ENCODE data around the gene ZSWIM4.
"Not testable (repeated sequence)": the region's sequence is repeated elsewhere in the genome, so short reads cannot be mapped to it uniquely, and the experiment has no call there.

ZSWIM4 gene

DNA sequence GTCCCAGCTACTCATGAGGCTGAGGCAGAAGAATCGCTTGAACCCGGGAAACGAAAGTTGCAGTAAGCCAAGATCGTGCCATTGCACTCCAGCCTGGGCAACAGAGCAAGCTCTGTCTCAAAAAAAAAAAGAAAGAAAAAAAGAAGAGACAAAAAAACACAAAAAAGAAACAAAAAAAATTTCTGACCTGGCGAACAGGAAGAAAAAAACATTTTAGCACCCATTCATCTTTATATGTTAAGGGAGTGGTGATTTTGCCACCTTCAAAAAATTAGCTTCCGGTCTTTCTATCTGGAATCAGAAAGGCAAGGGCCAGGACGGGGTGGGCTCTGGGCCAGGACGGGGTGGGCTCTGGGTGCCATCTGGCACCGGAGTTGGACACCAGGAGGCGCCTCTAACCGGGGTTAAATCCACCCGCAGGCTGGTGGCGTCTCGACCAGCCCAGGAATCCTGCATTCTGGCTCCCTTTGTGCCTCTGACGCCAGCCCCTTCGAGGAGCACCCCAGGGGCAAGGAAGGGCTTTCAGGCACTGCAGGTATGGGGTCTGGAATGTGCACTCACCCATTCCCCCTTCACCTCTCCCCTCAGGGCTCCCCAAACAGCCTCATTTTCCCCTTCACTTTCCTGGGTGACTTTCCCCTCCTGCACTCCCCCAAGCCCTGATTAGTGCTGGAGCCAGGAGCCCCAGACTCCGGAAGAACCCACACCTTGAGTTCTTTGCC, 10.4 kb upstream of the ZSWIM4 start:
- ATAC-seq: peak; percentile 76
- peak; percentile 34; the same call in 1 of the 2 replicates for TF ChIP-seq TCF4 (CRISPR knock-in tag; IDR thresholded peaks at IDR 0.05; ENCODE audit: borderline replicate concordance)
- TF ChIP-seq RARB (CRISPR knock-in tag; IDR thresholded peaks at IDR 0.05): no peak

DNA sequence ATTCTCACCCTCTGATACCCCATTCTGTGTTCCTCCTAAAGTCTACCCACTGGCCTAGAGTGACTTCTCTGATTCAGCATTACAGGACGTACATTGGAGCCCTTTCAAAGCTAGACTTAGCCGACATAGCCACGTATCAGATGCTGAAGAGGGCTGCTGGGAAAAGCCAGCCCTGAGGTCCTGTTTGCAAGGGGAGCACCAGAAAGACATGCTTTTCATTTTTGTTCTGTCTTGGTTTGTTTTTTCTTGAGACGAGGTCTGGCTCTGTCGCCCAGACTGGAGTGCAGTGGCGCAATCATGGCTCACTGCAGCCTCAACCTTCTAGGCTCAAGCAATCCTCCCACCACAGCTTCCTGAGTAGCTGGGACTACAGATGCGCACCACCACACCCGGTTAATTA, 6.3 kb upstream of the ZSWIM4 start:
- ATAC-seq: no peak
- TF ChIP-seq ZNF70 (CRISPR knock-in tag; IDR thresholded peaks at IDR 0.05) (no peak), ZFP3 (CRISPR knock-in tag; IDR thresholded peaks at IDR 0.05) (no peak), ARNTL (CRISPR knock-in tag; IDR thresholded peaks at IDR 0.05; ENCODE audit: borderline replicate concordance, low read depth) (no peak), ZC3H10 (CRISPR knock-in tag; IDR thresholded peaks at IDR 0.05) (no peak)
- TF ChIP-seq, protein P1, sequence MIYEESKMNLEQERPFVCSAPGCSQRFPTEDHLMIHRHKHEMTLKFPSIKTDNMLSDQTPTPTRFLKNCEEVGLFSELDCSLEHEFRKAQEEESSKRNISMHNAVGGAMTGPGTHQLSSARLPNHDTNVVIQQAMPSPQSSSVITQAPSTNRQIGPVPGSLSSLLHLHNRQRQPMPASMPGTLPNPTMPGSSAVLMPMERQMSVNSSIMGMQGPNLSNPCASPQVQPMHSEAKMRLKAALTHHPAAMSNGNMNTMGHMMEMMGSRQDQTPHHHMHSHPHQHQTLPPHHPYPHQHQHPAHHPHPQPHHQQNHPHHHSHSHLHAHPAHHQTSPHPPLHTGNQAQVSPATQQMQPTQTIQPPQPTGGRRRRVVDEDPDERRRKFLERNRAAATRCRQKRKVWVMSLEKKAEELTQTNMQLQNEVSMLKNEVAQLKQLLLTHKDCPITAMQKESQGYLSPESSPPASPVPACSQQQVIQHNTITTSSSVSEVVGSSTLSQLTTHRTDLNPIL (CRISPR knock-in tag; IDR thresholded peaks at IDR 0.05; ENCODE audit: low read depth): no peak
- TF ChIP-seq, protein P2, sequence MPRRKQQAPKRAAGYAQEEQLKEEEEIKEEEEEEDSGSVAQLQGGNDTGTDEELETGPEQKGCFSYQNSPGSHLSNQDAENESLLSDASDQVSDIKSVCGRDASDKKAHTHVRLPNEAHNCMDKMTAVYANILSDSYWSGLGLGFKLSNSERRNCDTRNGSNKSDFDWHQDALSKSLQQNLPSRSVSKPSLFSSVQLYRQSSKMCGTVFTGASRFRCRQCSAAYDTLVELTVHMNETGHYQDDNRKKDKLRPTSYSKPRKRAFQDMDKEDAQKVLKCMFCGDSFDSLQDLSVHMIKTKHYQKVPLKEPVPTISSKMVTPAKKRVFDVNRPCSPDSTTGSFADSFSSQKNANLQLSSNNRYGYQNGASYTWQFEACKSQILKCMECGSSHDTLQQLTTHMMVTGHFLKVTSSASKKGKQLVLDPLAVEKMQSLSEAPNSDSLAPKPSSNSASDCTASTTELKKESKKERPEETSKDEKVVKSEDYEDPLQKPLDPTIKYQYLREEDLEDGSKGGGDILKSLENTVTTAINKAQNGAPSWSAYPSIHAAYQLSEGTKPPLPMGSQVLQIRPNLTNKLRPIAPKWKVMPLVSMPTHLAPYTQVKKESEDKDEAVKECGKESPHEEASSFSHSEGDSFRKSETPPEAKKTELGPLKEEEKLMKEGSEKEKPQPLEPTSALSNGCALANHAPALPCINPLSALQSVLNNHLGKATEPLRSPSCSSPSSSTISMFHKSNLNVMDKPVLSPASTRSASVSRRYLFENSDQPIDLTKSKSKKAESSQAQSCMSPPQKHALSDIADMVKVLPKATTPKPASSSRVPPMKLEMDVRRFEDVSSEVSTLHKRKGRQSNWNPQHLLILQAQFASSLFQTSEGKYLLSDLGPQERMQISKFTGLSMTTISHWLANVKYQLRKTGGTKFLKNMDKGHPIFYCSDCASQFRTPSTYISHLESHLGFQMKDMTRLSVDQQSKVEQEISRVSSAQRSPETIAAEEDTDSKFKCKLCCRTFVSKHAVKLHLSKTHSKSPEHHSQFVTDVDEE (CRISPR knock-in tag; IDR thresholded peaks at IDR 0.05): no peak

DNA sequence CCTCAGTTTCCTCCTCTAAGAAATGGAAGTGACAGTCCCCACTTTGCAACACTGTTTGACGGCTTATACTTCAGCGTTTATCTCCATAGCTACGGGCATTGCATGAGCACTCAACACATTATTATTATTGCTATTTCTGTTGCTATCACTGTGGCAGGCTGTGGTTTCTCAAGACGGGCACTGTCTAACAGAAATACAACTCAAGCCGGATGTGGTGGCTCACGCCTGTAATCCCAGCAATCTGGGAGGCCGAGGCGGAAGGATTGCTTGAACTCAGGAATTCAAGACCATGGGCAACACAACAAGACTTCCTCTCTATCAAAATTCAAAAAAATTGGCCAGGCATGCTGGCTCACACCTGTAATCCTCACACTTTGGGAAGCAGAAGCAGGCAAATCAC, 4.9 kb upstream of the ZSWIM4 start:
- ATAC-seq: no peak
- TF ChIP-seq ARNTL (CRISPR knock-in tag; IDR thresholded peaks at IDR 0.05; ENCODE audit: borderline replicate concordance, low read depth): no peak
- TF ChIP-seq, protein P2 (CRISPR knock-in tag; IDR thresholded peaks at IDR 0.05): no peak
- no peak for TF ChIP-seq CSDC2 (CRISPR knock-in tag; IDR thresholded peaks at IDR 0.05)
- no peak for TF ChIP-seq TCF4 (CRISPR knock-in tag; IDR thresholded peaks at IDR 0.05; ENCODE audit: borderline replicate concordance)
- no peak for TF ChIP-seq ZFP30 (CRISPR knock-in tag; IDR thresholded peaks at IDR 0.05)
- TF ChIP-seq GLIS3 (CRISPR knock-in tag; IDR thresholded peaks at IDR 0.05): no peak

DNA sequence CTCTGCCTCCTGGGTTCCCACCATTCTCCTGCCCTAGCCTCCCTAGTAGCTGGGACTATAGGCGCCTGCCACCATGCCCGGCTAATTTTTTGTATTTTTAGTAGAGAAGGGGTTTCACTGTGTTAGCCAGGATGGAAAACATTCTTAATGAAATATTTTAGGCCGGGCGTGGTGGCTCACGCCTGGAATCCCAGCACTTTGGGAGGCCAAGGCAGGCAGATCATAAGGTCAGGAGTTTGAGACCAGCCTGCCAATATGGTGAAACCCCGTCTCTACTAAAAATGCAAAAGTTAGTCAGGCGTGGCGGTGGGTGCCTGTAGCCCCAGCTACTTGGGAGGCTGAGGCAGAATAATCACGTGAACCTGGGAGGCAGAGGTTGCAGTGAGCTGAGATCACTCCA, 1.9 kb upstream of the ZSWIM4 start:
- ATAC-seq: not testable (repeated sequence)

DNA sequence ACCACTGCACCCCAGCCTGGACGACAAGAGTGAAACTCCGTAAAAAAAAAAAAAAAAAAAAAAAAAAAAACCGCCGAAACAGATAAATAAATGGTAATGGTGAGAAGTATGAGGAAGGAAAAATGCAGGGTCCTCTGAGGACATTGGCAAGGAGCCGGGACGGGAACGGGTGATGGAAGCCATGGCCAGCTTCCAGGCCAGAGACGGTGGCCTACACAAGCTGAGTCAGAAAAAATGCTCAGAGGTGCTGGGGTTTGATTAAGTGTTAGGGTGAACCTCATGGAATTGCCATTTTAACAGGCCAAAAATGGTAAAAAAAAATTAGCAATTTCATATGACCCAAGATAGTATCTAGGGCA, 866 bp upstream of the ZSWIM4 start:
- TF ChIP-seq OSR1 (CRISPR knock-in tag; IDR thresholded peaks at IDR 0.05) (no peak), ZNF8 (CRISPR knock-in tag; IDR thresholded peaks at IDR 0.05) (no peak), TOX (CRISPR knock-in tag; IDR thresholded peaks at IDR 0.05; ENCODE audit: borderline replicate concordance) (no peak), RARB (CRISPR knock-in tag; IDR thresholded peaks at IDR 0.05) (no peak), ZFP30 (CRISPR knock-in tag; IDR thresholded peaks at IDR 0.05) (no peak), TCF4 (CRISPR knock-in tag; IDR thresholded peaks at IDR 0.05; ENCODE audit: borderline replicate concordance) (no peak), ZFP3 (CRISPR knock-in tag; IDR thresholded peaks at IDR 0.05) (no peak)
- TF ChIP-seq, protein P3, sequence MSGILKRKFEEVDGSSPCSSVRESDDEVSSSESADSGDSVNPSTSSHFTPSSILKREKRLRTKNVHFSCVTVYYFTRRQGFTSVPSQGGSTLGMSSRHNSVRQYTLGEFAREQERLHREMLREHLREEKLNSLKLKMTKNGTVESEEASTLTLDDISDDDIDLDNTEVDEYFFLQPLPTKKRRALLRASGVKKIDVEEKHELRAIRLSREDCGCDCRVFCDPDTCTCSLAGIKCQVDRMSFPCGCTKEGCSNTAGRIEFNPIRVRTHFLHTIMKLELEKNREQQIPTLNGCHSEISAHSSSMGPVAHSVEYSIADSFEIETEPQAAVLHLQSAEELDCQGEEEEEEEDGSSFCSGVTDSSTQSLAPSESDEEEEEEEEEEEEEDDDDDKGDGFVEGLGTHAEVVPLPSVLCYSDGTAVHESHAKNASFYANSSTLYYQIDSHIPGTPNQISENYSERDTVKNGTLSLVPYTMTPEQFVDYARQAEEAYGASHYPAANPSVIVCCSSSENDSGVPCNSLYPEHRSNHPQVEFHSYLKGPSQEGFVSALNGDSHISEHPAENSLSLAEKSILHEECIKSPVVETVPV (CRISPR knock-in tag; IDR thresholded peaks at IDR 0.05): no peak
- TF ChIP-seq, protein P2 (CRISPR knock-in tag; IDR thresholded peaks at IDR 0.05): no peak
- TF ChIP-seq, protein P4, sequence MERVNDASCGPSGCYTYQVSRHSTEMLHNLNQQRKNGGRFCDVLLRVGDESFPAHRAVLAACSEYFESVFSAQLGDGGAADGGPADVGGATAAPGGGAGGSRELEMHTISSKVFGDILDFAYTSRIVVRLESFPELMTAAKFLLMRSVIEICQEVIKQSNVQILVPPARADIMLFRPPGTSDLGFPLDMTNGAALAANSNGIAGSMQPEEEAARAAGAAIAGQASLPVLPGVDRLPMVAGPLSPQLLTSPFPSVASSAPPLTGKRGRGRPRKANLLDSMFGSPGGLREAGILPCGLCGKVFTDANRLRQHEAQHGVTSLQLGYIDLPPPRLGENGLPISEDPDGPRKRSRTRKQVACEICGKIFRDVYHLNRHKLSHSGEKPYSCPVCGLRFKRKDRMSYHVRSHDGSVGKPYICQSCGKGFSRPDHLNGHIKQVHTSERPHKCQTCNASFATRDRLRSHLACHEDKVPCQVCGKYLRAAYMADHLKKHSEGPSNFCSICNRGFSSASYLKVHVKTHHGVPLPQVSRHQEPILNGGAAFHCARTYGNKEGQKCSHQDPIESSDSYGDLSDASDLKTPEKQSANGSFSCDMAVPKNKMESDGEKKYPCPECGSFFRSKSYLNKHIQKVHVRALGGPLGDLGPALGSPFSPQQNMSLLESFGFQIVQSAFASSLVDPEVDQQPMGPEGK (CRISPR knock-in tag; IDR thresholded peaks at IDR 0.05; ENCODE audit: borderline replicate concordance): no peak
- peak; percentile 22 for ATAC-seq

All from SK-N-SH treated with all-trans-retinoic acid at 6 μM for 48 hours (cell line).